B cell (primary cell): ENCODE measurements around the gene GADD45B.

Source experiments
- EZH2 ChIP-seq: IDR thresholded peaks from 2 replicates; pipeline ENCODE4 v1.6.1; 2012; ENCODE audit warnings: borderline replicate concordance, low read depth, mild to moderate bottlenecking, moderate library complexity, low read length; ENCODE audit not compliant: insufficient read depth, poor library complexity, severe bottlenecking
- TF ChIP-seq, protein P1 (sequence below): fragments of 200-600 bp; IDR thresholded peaks from one replicate; pipeline ENCODE4 v1.8.0; 2022; ENCODE audit warnings: antibody characterized with exemption, mild to moderate bottlenecking

- TF ChIP-seq, protein P1, sequence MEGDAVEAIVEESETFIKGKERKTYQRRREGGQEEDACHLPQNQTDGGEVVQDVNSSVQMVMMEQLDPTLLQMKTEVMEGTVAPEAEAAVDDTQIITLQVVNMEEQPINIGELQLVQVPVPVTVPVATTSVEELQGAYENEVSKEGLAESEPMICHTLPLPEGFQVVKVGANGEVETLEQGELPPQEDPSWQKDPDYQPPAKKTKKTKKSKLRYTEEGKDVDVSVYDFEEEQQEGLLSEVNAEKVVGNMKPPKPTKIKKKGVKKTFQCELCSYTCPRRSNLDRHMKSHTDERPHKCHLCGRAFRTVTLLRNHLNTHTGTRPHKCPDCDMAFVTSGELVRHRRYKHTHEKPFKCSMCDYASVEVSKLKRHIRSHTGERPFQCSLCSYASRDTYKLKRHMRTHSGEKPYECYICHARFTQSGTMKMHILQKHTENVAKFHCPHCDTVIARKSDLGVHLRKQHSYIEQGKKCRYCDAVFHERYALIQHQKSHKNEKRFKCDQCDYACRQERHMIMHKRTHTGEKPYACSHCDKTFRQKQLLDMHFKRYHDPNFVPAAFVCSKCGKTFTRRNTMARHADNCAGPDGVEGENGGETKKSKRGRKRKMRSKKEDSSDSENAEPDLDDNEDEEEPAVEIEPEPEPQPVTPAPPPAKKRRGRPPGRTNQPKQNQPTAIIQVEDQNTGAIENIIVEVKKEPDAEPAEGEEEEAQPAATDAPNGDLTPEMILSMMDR, result no peak
- no peak for TF ChIP-seq EZH2
These were observed 13.2 kb downstream of the GADD45B start for GRCh38 chr19:2488942-2489731.
